Fibroblast of mammary gland (primary cell): ENCODE data around the gene PAX8.
"Not testable (repeated sequence)": the region's sequence is repeated elsewhere in the genome, so short reads cannot be mapped to it uniquely, and the experiment has no call there.

Experiments
- DNase-seq: peaks from one replicate; pipeline ENCODE4 v3.0.0-alpha.2; 2010; ENCODE audit warnings: low read depth
- H3K4me3 ChIP-seq: 2 replicates; pipeline ENCODE4 v1.5.1; 2011; ENCODE audit warnings: low read depth, mild to moderate bottlenecking, low read length, moderate library complexity; ENCODE audit not compliant: control insufficient read depth
- CTCF ChIP-seq: conservative IDR thresholded peaks from 2 replicates; pipeline ENCODE4 v1.5.1; 2011; ENCODE audit warnings: low read depth, low read length, inconsistent platforms; ENCODE audit not compliant: control insufficient read depth, insufficient read depth

The PAX8 gene

DNA sequence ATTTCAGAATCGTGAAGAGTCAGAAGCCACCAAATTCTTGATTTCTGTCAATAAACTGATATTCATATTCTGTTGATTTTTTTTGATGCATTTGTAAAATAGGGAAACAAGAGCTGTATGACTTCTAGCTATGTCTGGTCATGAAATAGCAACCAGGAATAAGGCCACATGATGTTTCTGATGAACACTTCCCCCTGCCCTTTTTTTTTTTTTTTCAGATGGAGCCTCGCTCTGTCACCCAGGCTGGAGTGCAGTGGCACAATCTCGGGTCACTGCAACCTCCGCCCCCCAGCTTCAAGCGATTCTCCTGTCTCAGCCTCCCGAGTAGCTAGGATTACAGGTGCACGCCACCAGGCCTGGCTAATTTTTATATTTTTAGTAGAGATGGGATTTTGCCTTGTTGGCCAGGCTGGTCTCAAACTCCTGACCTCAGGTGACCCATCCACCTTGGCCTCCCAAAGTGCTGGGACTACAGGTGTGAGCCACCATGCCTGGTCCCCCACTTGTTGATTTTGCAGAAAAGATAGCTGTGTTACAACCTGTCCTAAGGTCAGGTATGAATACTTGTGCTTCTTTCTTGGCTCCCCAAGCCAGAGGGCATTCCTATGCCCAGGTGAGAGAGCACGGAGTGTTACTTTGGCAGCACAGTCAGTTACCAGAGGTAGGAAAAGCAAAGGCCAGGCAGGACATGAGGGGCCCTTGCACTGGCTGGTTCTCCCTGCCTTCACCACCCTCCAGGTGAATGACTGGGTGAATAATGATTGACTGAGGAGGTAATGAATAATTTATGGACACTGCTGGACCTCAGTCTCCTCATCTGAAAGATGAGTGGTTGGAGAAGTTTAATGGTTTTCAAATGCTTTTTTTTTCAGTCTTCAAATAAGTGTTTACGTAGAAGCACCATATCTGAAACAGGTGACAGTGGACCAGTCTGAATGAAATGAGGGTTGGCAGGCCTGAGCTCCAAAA lies 39.6 kb downstream of the PAX8 start:
- no peak for DNase-seq
- no peak for TF ChIP-seq CTCF
- H3K4me3 ChIP-seq: no peak overlapping the region

GRCh38 chr2:113237604-113238160 lies 41.0 kb downstream of the PAX8 start:
- DNase-seq: no peak
- no peak for TF ChIP-seq CTCF

GRCh38 chr2:113236367-113237159 lies 42.2 kb downstream of the PAX8 start:
- no peak overlapping the region for H3K4me3 ChIP-seq
- no peak for DNase-seq
- no peak for TF ChIP-seq CTCF

More at GRCh38 chr2:113237604-113238160, 41.0 kb downstream of the PAX8 start:
- no peak overlapping the region for H3K4me3 ChIP-seq

- not testable (repeated sequence) for H3K4me3 ChIP-seq, DNase-seq
Measured at GRCh38 chr2:113235347-113236226, 43.1 kb downstream of the PAX8 start.

- no peak for TF ChIP-seq CTCF
- peak; percentile 68 for DNase-seq
- H3K4me3 ChIP-seq: no peak overlapping the region
Measured at GRCh38 chr2:113234721-113235346, 43.9 kb downstream of the PAX8 start.

GRCh38 chr2:113233593-113234550 lies 44.8 kb downstream of the PAX8 start:
- TF ChIP-seq CTCF: peak; percentile 26
- no peak overlapping the region for H3K4me3 ChIP-seq
- peak; percentile 75 for DNase-seq
